HG03571 (cell line): ENCODE measurements around the gene PDLIM1.
"Not testable (repeated sequence)": the region's sequence is repeated elsewhere in the genome, so short reads cannot be mapped to it uniquely, and the experiment has no call there.

Source experiments
- ATAC-seq: cut with Tn5 transposase; IDR thresholded peaks from one replicate; pipeline ENCODE4 v1.9.1; 2021; ENCODE audit not compliant: unreplicated experiment

Gene PDLIM1

GRCh38 chr10:95243318-95243617 is 47.5 kb downstream of the PDLIM1 start:
- ATAC-seq: no peak

GRCh38 chr10:95242581-95243317 is 48.1 kb downstream of the PDLIM1 start:
- no peak for ATAC-seq

- ATAC-seq: no peak
These were observed 49.3 kb downstream of the PDLIM1 start for GRCh38 chr10:95241533-95241932.

- no peak for ATAC-seq
These were observed 50.0 kb downstream of the PDLIM1 start for GRCh38 chr10:95240811-95241210.

GRCh38 chr10:95240096-95240495 is 50.7 kb downstream of the PDLIM1 start:
- not testable (repeated sequence) for ATAC-seq

GRCh38 chr10:95237376-95238170 is 53.2 kb downstream of the PDLIM1 start:
- no peak for ATAC-seq

- ATAC-seq: peak; percentile 98
These were observed 54.5 kb downstream of the PDLIM1 start for GRCh38 chr10:95236068-95236903.

GRCh38 chr10:95235676-95236067 is 55.1 kb downstream of the PDLIM1 start:
- no peak for ATAC-seq

GRCh38 chr10:95234951-95235350 is 55.9 kb downstream of the PDLIM1 start:
- ATAC-seq: no peak

GRCh38 chr10:95233377-95234034 is 57.3 kb downstream of the PDLIM1 start:
- ATAC-seq: no peak

- ATAC-seq: not testable (repeated sequence)
These were observed 59.9 kb downstream of the PDLIM1 start for GRCh38 chr10:95230677-95231586.

GRCh38 chr10:95229724-95230627 is 60.8 kb downstream of the PDLIM1 start:
- ATAC-seq: no peak

GRCh38 chr10:95228934-95229723 is 61.7 kb downstream of the PDLIM1 start:
- ATAC-seq: not testable (repeated sequence)

GRCh38 chr10:95225136-95225535 is 65.7 kb downstream of the PDLIM1 start:
- no peak for ATAC-seq

- no peak for ATAC-seq
These were observed 69.7 kb downstream of the PDLIM1 start for GRCh38 chr10:95221124-95221523.

- ATAC-seq: no peak
These were observed 70.3 kb downstream of the PDLIM1 start for GRCh38 chr10:95220539-95220938.

GRCh38 chr10:95217476-95217875 is 73.3 kb downstream of the PDLIM1 start:
- ATAC-seq: no peak

- no peak for ATAC-seq
These were observed 76.0 kb downstream of the PDLIM1 start for GRCh38 chr10:95214793-95215192.
